GM21737 (cell line): ENCODE results near the gene LDB3.

ENCODE experiments used
- ATAC-seq: cut with Tn5 transposase; IDR thresholded peaks from one replicate; pipeline ENCODE4 v1.9.1; 2021; ENCODE audit warnings: mild to moderate bottlenecking, moderate library complexity; ENCODE audit not compliant: unreplicated experiment

Gene LDB3

DNA sequence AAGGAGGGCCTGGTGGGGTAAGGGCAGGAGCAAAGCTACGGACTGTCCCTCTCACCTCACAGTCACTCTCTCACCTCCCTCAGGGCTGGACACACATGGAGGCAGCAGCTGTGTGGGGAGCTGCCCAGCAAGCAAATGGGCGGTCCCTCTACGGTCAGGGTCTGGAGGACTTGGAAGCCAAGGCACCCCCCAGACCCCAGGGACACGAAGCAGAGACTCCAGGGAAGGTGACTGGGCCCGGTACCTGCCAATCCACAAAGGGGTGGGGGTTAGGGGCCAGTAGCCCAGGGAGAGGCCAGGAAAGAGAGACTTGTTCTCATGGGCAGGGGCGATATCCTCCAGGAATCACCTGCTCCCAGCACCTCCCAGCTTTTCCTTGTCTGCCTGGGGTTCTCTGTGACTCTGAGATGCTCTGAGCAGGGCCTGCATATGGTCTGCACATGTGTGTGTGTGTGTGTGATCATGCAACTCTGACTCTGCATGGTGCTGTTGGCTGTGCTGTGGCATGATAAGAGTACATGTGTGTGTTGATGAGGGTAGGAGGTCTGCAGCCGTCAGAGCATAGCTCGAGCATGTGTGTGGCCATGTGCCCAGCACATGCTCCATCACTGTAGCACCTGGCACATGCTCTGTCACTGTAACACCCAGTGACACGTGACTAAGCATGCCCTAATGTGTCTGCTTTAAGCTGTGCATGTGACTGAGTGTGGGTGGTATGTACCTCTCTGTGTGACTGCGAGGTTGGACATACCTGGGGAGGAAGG is 4.6 kb upstream of the LDB3 start:
- ATAC-seq, result no peak

DNA sequence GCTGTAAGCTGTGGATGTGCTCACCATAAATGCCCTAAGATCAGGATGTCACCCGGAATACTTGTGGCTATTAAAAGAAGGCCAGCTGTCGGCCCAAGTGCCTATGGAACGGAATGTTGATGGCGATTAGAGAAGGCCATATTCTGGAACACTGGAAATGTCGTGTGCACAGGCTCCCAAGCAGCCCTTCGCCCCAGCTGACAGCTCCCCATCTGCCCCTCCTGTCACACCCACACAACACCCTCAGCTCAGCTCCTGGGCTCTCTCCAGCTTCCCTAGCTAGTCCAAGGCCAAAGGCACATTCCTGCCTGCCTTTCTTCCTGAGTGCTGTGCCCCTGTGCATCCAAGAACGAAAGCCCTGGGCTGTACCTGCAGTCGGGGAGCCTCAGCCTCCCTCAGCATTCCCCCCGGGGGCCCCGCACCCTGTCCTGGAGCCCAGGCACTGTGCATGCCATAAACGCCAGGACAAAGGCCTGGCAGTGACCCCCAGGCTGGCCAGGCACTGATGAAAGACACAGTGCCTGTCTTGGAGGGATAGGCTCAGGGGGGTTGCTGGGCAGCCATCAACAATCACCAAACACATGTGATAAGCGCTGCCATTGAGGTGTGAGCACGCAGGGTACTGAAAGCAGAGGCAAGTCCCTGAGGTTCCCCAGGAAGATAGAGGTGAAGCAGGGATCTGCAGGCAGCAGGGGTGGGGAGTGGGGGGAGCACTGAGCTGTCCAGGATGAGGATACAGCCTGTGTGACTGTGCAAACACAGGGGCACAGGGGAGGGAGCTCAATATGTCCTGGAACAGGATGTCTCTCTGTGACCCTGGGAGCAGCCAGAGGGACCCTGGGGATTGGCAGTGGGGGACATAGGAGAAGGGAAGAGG is 3.7 kb upstream of the LDB3 start:
- ATAC-seq, result no peak

DNA sequence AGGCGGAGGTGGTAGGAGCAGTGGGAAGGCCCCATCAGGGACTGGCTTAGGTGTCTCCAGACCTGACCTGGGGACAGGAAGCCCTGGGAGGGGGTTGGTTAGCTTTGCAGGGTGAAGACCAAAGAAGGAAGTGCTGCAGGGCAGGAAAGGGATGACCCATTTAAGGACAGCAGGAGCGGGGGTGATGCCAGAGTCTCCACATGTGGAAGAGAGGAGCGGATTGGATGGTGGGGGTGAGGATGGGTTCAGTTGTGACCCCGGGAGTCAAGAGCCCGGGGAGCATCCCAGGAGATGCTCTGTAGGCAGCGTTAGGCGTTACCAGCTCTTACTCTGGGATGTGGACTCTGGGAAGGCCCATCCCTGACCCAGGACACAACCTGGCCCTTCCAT is 3.1 kb upstream of the LDB3 start:
- no peak for ATAC-seq

DNA sequence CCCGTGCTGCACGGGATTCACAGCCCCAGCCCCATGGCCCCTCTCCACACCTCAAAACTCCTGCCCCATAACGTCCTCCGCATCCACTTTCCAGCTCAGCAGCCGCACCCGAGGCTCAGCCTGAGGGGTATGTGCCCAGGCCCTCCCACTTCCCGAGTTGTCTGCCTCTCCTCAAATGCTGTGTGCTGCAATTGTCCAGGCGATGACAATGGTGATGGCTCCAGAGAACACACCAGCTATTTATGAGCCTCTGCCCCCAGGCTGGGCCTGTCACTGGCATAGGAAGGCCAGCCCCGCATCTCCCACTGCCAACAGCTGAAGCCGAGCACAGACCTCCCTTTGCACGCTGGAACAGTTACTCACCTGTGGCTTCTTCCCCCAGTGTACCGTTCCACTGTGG is 2.4 kb upstream of the LDB3 start:
- ATAC-seq, result no peak

DNA sequence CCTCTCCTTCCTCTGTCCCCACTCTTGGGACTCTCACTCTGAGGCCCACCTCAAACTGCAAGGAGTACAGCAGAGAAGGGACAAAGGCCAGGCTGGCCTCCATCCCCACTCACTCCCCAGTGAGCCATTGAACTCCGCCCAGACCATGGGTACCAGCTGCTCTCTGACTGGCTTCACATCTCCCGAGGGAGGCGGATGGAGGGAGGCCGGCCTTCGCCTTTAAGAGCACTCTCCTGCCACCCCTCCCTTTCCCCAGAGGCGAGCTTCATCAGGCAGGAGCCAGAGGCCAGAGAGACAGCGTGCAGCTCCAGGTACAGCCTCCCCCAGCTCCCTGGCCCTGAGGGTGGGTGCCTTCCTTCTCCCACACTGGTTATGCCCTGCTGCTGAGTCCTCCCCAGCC is 1.8 kb upstream of the LDB3 start:
- ATAC-seq, result no peak

DNA sequence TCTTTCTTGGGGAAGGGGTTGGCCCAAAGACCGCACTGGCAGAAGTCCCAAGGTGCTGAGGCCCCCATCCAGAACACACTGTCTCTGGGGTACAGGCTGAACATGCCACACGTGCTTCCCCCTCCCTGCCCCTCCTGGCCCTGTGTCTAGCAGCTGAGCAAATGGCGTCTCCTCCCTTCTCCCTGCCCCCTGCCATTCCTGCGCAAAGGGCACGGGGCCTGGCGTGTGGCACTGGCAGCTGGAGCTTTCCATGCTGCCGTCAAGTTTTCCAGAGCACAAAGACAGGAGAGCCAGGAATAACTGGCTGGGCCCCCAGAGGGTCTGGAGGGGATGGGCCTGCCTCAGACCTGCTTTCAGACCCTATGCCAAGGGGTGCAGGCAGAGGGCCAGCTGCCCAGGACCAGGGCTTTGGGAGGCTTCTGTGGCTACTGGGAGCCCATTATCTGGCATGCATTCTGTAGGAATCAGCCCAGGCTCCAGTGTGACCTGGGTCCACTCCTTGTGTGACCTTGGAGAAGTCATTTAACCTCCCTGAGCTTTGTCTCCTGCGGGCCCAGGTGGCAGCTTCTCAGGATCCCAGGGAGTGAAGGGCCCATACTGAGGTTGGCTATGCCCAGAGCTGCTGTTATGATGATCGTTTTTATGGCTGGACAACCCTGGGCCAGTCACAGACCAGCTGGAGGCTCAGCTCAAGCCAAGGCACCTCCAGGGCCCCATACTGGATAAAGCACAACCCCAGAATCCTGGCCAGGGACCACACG is 710 bp upstream of the LDB3 start:
- no peak for ATAC-seq

DNA sequence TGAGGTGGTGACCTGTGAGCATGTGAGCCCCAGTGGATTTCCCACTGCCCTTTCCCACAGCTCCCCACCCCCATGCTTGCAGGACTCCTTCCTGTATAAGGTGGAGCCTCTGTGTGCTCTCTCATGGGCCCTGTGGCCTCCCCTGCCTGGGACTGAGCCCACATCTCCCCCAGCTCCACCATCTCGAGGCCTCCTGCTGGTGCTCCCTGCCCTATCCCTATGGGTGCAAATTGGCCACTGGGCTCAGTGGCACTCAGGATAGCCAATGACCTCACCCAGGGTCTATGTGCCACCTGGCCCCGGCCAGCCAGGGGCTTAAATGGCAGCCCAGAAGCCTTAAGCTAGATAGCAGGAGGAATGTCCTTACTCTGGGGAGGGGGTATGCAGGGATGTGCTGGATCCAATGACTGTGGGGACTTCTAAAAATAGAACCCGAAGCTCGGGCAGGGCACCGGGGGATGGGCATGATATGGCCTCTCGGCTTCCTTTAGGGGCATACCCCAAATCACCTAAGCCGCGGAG is 2.0 kb downstream of the LDB3 start:
- ATAC-seq, result no peak

DNA sequence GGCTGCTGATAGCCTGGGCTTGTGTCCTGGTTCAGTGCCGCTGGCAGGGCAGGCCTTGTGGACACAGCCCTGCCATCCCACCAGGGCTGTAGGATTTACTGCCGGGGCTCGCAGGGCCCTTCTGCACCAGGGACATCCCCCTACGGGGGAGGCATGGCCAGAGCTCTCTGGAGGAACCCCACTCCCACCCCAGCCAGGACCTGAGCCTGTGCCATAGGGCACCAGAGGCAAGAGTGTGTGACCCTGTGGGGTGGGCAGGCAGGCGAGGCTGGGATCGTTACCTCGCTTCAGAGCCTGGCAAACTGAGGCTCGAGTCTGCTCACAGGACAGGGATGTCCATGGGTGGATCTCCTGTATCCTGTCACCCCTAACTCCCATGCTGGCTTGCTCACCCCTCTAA is 2.6 kb downstream of the LDB3 start:
- ATAC-seq, result no peak

DNA sequence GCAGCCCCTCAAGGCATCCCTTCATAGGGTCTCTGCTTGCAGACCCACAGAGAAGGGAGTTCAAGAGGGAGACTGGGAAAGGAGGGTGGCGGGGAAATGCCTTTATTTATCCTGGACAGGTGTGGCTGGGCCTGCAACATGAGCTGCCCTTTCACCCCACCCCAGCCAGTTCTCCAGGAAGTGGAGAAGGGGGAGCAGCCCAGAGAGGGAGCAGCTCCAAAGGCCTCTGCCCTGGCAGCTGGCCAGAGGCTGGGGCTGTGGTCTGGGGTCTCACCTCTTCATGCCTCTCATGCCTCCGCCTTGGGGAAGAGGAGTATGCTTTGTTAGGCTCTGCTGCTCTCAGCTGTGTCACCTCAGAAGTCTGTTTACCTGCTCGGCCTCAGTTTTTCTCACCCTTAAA is 3.1 kb downstream of the LDB3 start:
- ATAC-seq, result no peak

DNA sequence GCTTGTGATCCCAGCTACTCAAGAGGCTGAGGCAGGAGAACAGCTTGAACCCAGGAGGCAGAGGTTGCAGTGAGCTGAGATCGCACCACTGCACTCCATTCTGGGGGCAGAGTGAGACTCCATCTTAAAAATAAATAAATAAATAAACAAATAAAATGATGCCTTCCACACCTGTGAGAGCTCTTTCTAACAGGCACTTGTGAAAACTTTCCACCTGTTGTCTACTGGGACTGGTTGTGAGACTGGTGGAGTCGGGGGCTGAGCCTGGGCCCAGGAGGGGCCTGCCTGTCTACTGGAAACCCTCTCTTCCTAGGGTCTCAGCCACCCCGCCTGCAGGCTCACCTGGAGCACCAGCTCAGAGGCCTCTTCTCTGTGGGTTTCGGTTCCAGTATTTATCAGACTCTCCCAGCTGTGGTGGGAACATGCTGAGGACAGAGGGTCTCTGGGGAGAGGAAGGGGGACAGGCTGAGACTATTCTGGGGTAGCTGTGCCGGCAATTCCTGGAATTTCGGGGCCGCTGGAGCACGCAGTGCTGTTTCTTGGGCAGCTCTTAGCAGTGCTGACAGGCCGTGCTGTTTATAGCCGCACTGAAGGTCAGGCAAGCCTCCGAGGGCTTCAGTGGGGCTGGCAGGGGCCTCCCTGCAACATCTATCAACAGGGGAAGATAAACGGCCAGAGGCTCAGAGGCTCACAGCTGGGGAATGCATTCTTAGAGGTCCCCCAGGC is 3.8 kb downstream of the LDB3 start:
- no peak for ATAC-seq

DNA sequence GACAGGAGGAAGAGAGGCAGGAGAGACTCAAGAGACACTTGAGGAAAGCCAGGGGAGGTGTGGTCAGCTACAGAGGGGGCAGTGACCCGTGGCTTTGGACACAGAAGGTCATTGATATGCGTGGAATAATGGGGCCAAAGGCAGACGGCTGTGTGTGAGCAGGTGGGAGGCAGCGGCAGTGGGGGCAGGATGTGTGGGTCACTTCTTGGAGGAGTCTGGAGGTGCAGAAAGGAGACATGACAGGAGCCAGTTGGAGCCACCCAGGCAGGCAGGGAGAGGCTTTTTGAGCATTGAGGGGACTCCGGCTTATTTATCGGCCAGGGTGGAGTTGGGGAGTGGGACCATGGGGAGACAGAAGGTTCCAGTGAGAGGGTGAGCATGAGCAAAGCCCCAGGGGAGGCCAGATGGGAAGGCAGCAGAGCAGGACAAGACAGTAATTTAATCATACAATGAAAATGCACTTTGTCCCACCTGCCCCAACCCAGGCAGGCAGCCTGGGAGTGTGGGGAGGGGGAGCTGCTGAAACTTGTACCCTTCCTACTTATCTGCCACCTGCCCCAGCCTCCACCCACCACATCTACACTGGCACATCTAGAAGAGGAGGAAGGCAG is 5.0 kb downstream of the LDB3 start:
- ATAC-seq, result no peak

DNA sequence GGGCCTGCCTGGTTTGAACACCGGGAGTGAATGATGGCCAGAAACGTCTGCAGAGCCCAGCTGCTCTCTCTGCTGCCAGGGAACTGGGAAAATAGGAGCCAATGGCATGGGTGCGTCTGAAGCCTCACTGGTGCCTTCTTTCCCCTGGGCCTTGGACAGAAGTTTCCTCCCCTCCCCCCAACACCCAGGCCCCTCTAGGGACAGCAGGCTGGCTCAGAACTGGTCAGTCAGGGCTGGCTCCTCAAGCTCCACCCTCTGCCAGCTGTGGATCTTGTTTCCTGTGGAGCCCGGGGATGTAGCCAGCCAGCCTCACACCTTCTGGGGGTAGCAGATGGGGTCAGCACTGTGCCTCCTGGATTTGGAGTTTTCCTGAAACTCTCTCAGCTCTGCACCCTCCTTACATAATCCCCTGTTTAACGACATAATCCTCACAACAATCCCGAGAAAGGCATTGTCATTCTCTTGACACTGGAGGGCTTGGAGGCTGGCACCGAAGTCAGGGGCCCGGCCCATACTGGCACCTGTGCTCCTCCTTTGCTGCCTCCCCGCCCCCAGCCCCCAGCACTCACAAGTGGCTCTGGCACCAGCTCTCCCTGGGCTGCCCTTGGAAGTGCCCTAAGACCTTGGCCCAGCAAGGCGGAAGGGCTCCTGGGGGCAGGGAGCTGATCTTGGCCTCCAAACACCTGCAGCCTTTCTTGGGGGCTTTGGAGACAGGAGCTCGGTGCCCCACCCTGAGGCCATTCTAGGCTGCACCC is 5.7 kb downstream of the LDB3 start:
- ATAC-seq, result no peak

DNA sequence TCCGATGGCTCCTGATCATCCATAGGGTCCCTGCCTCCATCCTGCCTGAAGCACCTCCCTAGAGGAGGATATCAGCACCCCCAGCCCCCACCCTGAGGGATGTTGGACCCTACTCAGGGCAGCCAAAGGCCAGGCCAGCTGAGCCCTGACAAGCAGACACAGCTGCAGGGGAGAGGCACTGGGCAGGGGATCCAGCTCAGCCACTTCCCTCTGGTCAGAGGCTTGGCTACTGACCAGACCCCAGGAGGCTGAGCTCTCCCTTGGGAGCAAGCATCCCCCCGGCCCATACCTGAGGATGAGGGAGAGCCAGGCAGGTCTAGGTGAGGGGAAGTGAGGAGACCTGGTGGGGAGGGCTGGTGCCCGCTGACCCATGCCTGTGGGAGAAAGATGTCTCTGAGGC is 6.6 kb downstream of the LDB3 start:
- ATAC-seq, result no peak

DNA sequence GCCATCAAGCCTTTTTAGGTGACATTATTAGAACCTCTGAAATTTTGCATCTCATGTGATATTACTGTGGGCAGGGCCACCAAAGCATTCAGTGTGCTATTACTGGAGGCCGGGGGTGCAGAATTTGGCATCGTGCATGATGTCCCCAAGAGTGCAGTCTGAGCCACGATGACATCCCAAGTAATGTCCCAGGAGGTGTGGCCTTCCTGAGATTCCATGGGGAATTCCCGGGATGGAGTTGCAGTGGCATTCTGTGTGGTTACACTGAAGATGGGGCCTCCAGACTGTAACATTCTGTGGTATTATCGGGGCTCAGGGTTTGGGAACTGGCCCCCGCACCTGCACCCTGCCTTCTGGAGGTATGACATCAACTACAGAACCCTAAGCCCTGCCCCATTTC is 9.1 kb downstream of the LDB3 start:
- ATAC-seq, result no peak

DNA sequence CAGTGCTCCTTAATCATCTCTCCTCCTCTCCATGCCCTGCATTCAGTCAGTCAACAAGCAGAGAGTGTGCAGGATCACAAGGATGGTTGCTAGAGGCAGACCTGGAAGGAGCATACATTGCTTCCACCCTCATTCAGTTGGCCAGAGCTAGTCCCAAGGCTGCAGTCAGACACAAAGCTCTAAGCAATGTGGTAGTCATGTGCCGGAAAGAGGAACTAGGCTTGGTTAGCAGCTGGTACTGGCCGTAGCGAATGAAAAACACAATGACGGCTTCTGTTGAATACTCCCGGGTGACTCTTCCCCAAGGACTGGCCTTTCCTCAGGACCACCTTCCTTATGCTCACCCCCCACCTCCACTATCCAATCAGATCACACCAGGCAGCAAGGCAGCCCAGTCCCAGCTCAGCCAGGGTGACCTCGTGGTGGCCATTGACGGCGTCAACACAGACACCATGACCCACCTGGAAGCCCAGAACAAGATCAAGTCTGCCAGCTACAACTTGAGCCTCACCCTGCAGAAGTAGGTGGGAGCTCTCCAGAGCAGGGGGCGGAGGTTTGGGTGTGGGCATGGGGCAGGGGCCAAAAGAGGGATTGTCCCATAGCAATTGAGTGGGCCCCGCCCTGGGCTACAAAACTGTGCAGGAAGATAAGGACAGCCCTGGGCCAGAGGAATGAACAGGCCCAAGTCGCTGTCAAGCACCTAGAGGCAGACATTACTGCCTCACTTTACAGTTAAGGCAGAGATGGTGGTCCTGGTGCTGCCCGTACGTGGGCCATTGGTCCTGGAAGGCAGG is 10.9 kb downstream of the LDB3 start:
- ATAC-seq, result no peak

DNA sequence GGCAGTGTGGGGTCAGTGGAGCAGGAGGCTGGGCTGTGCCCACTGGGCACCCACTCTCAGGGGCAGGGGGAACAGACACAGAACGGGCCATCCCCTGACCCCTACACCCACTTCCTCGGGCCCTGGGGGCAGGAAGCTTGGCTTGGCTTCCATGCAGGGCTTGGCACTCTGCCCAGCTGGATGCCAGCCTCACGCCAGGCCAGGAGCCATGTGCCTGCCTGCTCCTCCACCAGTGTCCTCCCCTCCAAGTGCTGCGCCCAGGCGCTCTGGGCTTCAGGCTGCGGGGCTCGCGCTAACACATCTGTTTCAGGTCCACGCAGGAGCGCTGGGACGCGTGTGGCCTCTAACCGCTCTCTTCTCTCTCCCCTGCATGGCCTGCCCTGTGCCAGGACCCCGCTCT is 12.7 kb downstream of the LDB3 start:
- no peak for ATAC-seq

DNA sequence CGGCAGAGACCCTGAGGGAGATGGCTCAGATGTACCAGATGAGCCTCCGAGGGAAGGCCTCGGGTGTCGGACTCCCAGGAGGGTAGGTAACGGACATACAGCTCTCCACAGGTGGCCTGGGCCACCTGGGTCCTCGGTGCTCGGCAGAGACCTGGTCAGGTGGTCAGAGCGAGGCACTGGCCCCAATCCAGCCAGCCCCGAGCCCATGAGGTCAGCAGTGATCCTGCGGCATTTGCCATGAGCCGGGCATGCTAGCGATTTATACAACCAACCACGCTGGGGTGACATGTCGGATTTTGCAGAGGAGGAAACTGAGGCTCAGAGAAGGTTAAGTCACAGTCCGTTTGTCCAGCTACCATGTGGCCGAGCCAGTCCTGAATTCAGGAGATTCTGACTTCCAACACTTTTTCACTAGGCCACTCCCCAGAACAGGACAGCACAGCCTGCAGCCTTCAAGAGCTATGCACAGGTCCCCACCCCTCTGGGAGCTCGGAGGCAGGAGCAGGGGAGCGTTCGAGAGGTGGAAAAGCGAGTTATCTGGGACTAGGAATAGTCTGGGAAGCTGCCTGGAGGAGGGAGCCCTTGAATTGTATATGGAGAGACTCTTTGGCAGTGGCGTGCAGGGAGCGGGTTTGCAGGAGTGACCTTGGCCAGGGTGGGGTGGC is 13.5 kb downstream of the LDB3 start:
- no peak for ATAC-seq

DNA sequence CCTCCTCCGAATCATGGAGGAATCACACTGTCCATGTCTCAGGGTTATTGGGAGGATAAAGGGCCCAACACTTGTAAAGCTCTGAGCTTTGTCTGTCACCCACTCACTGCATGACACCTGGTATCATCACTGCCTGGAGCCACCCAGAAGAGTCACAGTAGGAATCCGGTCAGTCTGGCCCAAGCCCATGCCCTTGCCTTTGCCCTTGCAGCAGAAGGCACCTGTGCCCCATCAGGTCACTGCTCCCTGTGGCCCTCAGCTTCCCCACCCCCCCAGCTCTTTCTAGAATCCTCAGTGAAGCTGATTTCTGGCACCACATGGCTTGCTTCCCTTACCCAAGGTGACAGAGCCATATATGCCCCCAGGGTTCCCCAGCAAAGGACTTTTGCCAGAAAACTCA is 14.4 kb downstream of the LDB3 start:
- ATAC-seq, result no peak
